ENCODE results near the gene PTPRG. TPM values are rescaled to one million over a fixed set of nuclear protein-coding genes. Genes with fewer than 3 reads are reported as not detected.

Gene PTPRG
- total RNA-seq, 2 experiments from 2014 or later: 0.03 to 0.05 TPM

GRCh38 chr3:61730056-61730455 is 168.7 kb downstream of the PTPRG start:
- TF ChIP-seq, protein P1, sequence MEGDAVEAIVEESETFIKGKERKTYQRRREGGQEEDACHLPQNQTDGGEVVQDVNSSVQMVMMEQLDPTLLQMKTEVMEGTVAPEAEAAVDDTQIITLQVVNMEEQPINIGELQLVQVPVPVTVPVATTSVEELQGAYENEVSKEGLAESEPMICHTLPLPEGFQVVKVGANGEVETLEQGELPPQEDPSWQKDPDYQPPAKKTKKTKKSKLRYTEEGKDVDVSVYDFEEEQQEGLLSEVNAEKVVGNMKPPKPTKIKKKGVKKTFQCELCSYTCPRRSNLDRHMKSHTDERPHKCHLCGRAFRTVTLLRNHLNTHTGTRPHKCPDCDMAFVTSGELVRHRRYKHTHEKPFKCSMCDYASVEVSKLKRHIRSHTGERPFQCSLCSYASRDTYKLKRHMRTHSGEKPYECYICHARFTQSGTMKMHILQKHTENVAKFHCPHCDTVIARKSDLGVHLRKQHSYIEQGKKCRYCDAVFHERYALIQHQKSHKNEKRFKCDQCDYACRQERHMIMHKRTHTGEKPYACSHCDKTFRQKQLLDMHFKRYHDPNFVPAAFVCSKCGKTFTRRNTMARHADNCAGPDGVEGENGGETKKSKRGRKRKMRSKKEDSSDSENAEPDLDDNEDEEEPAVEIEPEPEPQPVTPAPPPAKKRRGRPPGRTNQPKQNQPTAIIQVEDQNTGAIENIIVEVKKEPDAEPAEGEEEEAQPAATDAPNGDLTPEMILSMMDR (IDR thresholded peaks at IDR 0.05): no peak
- H3K4me3 Mint-ChIP-seq: no peak overlapping the region
- intact Hi-C loops (cut with DNase I, micrococcal nuclease): no loop called here
- CTCF ChIA-PET: no interaction called here
- no peaks in the 10 kb centered on the region for H3K27me3 Mint-ChIP-seq
- H3K27ac Mint-ChIP-seq: no peak overlapping the region
- Histone ChIP-seq H3K36me3 (ENCODE audit: insufficient read depth, low read length) (no peaks in the 10 kb centered on the region), H3K4me3 (ENCODE audit: low read length) (no peak overlapping the region), H3K9me3 (ENCODE audit: control insufficient read depth in 1 of 2, insufficient read depth in 1 of 2, low read length in 2 of 2) (peaks cover 0 to 5% of the 10 kb centered on the region in 2 experiments), H3K4me1 (ENCODE audit: insufficient read depth, low read length) (no peaks in the 10 kb centered on the region), H3K27me3 (ENCODE audit: control insufficient read depth in 1 of 2, insufficient read depth in 2 of 2, low read length in 2 of 2) (no peaks in the 10 kb centered on the region), H3K27ac (ENCODE audit: low read depth in 1 of 2, low read length in 2 of 2) (no peak overlapping the region)
- no peaks in the 10 kb centered on the region for H3K36me3 Mint-ChIP-seq (ENCODE audit: low read depth)
- peaks cover 2% of the 10 kb centered on the region for H3K9me3 Mint-ChIP-seq
- ATAC-seq (ENCODE audit: poor library complexity) (no peak), DNase-seq (no peak)
- no peaks in the 10 kb centered on the region for H3K4me1 Mint-ChIP-seq (ENCODE audit: low read depth)
- POLR2A ChIA-PET: no interaction called here

DNA sequence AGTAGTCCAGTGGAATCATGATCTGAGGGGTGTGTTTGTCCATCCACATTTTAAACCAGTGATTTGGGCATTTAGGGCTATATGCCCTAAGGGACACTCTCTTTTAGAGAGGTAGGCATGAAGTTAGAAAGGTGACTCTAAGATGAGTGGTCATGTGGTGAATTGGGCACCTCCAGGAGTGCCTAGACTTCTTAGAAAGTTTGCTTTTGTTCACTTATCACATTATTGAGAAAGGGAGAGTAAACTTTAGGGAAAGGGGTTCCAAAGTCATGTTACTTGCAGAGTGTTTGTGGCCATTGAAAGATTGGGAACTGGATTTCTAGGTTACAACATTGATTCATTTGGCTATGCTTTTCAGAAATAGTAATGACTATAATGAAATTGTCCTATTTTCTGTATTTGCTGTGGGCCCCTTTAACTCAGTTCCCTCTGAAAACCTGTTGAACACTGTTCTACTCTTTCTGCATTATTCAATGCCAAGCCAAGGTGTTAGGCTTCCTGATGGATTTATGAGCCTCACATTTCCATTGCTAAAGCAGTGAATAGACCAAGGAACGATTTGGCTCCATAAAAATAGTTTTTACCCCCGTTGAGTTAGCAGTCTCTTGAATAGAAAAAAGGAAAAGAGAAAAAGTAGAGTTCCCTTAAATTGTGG is 169.3 kb downstream of the PTPRG start:
- intact Hi-C loops (cut with DNase I, micrococcal nuclease): no loop called here
- H3K36me3 ChIP-seq (ENCODE audit: insufficient read depth, low read length): no peaks in the 10 kb centered on the region
- no peak overlapping the region for H3K27ac Mint-ChIP-seq
- H3K27me3 ChIP-seq (ENCODE audit: control insufficient read depth in 1 of 2, insufficient read depth in 2 of 2, low read length in 2 of 2): no peaks in the 10 kb centered on the region
- no peak overlapping the region for H3K4me3 ChIP-seq (ENCODE audit: low read length)
- no peaks in the 10 kb centered on the region for H3K36me3 Mint-ChIP-seq (ENCODE audit: low read depth)
- H3K9me3 ChIP-seq (ENCODE audit: control insufficient read depth in 1 of 2, insufficient read depth in 1 of 2, low read length in 2 of 2): peaks cover 0 to 5% of the 10 kb centered on the region in 2 experiments
- H3K9me3 Mint-ChIP-seq: no peaks in the 10 kb centered on the region
- no peak overlapping the region for H3K4me3 Mint-ChIP-seq
- ChIA-PET CTCF (no interaction called here), POLR2A (no interaction called here)
- H3K4me1 ChIP-seq (ENCODE audit: insufficient read depth, low read length): no peaks in the 10 kb centered on the region
- no peaks in the 10 kb centered on the region for H3K4me1 Mint-ChIP-seq (ENCODE audit: low read depth)
- ATAC-seq (ENCODE audit: poor library complexity): no peak
- H3K27me3 Mint-ChIP-seq: no peaks in the 10 kb centered on the region
- H3K27ac ChIP-seq (ENCODE audit: low read depth in 1 of 2, low read length in 2 of 2): no peak overlapping the region
- DNase-seq: no peak
- TF ChIP-seq, protein P1 (IDR thresholded peaks at IDR 0.05): no peak

GRCh38 chr3:61733000-61733399 is 171.6 kb downstream of the PTPRG start:
- Mint-ChIP-seq H3K27ac (no peak overlapping the region), H3K27me3 (no peaks in the 10 kb centered on the region), H3K4me1 (ENCODE audit: low read depth) (no peaks in the 10 kb centered on the region), H3K36me3 (ENCODE audit: low read depth) (no peaks in the 10 kb centered on the region), H3K9me3 (no peaks in the 10 kb centered on the region), H3K4me3 (no peak overlapping the region)
- Histone ChIP-seq H3K27me3 (ENCODE audit: control insufficient read depth in 1 of 2, insufficient read depth in 2 of 2, low read length in 2 of 2) (no peaks in the 10 kb centered on the region), H3K9me3 (ENCODE audit: control insufficient read depth in 1 of 2, insufficient read depth in 1 of 2, low read length in 2 of 2) (peaks cover 0 to 3% of the 10 kb centered on the region in 2 experiments), H3K36me3 (ENCODE audit: insufficient read depth, low read length) (no peaks in the 10 kb centered on the region), H3K4me3 (ENCODE audit: low read length) (no peak overlapping the region), H3K27ac (ENCODE audit: low read depth in 1 of 2, low read length in 2 of 2) (no peak overlapping the region), H3K4me1 (ENCODE audit: insufficient read depth, low read length) (no peaks in the 10 kb centered on the region)
- ATAC-seq (ENCODE audit: poor library complexity): no peak
- intact Hi-C loops (cut with DNase I, micrococcal nuclease): no loop called here
- CTCF ChIA-PET: no interaction called here
- no peak for DNase-seq
- TF ChIP-seq, protein P1 (IDR thresholded peaks at IDR 0.05): no peak
- POLR2A ChIA-PET: no interaction called here

Measured in CD4-positive, alpha-beta T cell (primary cell).